ENCODE data around the gene COL6A1.

DNA sequence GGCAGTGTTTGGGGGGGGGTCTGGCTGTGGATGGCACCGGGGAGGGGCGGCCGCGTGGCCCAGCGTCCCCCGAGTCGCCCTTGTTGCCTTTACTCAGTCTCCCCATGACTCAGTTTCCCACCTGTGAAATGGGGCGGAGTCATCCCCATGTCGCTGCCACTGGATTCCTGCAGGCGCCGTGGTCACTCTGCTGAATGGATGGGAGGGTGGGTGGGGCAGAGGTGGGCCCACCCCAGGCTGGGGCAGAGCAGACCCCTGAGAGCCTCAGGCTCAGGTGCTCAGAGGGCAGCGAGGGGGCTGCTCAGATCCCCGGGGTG, 2.0 kb downstream of the COL6A1 start:
- no peak for TF ChIP-seq POLR2AphosphoS5 (IDR thresholded peaks at IDR 0.05; ENCODE audit: low read depth, low read length)
- no peak for TF ChIP-seq TAF1 (IDR thresholded peaks at IDR 0.05; ENCODE audit: borderline replicate concordance, insufficient read depth, low read length)

Measured in PFSK-1 (cell line).